ENCODE data around the gene TBRG1.
"Not testable (repeated sequence)": the region's sequence is repeated elsewhere in the genome, so short reads cannot be mapped to it uniquely, and the experiment has no call there.

Gene TBRG1, protein sequence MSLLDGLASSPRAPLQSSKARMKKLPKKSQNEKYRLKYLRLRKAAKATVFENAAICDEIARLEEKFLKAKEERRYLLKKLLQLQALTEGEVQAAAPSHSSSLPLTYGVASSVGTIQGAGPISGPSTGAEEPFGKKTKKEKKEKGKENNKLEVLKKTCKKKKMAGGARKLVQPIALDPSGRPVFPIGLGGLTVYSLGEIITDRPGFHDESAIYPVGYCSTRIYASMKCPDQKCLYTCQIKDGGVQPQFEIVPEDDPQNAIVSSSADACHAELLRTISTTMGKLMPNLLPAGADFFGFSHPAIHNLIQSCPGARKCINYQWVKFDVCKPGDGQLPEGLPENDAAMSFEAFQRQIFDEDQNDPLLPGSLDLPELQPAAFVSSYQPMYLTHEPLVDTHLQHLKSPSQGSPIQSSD

DNA sequence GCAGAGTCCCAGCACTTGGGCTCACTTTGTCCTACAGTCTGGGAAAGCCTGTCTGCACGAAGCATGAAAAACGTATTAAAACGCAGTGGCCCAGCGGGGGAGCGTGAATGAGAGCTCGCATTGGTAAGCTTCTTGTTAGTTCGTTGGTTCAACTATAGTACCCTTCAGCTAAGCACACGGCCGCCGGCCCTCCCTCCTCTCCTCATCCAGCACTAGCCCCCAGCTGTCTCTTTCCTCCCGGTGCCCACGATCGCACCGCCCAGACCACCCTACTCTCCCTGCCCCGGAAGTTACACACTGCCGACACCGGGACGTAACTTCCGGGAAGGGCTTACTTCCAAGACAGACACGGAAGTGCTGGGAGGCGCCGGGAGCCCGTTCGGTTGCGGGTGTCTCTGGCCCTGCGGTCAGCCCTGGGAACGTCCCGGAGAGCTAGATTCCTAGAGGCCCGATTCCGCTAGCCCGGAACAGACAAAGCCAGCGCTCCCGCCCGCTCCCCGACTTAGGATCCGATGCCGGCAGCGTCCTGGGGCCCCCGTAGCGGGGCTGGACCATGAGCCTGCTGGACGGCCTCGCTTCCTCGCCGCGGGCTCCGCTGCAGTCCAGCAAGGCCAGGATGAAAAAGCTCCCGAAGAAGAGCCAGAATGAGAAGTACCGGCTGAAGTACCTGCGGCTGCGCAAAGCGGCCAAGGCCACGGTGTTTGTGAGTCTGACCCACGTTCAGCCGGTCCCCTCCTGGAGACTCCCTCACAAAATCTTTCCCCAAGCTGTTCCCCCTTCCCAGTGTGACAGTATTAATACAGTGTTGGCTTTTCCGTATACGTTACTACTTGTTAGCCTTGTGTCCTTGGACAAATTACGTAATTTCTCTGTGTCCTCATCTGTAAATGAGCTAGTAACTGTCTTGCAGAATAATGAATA lies at the start of gene TBRG1:
Gene TBRG1 (plus strand): TSS at position 334 of the 921 bp plus-strand sequence. CDS start 220 bp downstream, at position 554.
- DNase-seq: peak; percentile 90 to 92

DNA sequence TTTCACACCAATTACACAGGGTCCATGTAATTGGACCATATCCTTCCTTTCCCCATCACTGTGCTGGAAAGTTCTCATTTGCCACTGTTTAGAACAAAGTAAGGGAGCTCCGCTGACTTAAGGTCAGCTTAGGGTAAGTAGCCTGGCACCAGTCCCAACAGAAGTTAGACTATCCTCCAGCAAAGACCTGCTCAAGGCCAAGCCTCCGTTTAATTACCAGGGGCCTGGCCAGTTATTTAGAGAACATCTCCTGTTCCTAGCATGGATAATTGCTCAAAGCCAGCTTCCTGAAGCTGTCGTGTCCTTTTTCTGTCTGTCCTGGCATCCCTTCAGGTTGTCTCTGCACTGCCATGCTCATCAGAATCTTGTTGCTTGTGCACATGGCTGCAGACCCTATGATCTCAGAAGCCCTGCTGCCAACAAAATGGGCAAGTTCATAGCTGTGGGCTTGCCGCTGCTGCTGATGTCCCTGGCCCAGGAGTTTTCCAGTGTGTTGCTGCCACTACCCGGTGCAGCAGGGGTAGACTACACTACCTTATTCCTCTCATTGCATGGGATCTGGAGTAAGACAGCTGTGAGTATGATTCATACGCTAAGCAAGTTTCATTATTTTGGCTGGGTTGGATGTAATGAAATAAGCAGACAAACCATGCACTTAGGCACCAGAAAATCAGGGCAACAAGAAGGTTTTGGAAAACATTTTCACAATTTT lies 44.8 kb upstream of the TBRG1 start:
- no peak for DNase-seq

DNA sequence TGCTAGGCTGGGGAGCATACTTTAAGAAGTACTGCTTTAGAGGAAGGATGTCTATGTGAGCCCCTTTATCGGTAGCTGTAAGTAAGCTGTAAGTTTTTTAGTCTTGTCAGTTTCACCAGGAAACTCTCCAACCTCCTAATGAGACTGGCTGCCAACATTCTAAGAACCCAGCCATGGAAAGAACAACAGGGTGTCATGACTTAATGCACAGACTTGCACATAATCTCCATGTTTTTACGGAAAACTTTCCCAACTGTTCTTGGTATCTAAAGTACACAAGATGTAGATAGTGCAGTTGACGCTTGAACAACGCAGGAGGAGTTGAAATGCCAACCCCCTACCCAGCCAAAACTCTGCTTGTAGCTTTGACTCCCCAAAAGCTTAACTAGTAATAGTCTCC lies 43.9 kb upstream of the TBRG1 start:
- no peak for DNase-seq

DNA sequence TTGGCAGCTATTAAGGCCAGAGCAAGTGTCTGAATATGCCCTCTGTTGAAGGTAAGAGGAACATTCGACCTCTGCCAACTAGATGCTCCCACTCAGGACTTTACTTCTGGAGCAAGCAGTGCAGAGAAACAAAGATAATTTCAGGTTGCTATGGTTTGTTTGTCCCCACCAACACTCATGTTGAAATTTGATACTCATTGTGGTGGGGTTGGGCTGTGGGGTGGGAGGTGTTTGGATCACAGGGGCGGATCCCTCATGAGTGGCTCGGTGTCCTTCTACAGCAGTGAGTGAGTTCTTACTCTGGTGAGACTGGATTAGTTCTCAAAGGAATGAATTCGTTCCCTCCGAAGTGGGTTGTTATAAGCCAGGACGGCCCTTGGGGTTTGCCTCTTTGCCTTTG lies 40.8 kb upstream of the TBRG1 start:
- DNase-seq: no peak

DNA sequence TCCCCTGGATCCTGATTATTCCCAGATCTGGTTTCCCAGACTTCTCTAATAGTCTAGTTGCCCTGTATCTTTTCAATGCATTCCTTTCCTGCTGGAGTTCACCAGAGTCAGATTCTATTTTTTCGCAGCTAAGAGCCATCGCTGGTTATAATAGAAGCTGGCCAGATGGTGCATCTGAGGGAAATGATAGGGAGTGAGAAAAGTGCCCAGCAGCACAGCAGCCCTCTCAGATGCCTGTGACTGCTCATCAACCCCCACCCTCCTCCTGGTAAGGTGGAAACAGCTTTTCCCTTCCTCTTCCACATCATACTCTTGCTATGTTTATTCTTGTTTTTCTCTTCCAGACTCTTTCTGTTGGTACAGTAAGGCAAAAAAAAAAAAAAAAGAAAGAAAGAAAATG lies 40.1 kb upstream of the TBRG1 start:
- no peak for DNase-seq

DNA sequence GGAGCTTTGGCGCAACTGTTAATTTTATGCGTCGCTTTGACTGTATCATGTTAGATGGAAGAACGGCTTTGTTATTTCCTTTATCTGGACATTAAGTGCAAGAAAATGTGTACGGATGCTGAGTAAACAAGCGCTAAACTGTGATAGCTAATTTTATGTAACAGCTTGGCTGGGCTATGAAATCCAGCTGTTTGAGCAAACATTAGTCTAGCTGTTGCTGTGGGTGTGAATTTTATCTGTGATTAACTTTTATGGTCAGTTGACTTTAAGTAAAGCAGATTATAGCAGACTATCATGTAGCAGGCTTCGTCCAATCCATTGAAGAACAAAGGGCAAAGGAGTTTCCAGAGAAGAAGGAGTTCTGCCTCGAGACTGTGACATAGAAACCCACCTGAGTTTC lies 38.9 kb upstream of the TBRG1 start:
- DNase-seq: no peak

DNA sequence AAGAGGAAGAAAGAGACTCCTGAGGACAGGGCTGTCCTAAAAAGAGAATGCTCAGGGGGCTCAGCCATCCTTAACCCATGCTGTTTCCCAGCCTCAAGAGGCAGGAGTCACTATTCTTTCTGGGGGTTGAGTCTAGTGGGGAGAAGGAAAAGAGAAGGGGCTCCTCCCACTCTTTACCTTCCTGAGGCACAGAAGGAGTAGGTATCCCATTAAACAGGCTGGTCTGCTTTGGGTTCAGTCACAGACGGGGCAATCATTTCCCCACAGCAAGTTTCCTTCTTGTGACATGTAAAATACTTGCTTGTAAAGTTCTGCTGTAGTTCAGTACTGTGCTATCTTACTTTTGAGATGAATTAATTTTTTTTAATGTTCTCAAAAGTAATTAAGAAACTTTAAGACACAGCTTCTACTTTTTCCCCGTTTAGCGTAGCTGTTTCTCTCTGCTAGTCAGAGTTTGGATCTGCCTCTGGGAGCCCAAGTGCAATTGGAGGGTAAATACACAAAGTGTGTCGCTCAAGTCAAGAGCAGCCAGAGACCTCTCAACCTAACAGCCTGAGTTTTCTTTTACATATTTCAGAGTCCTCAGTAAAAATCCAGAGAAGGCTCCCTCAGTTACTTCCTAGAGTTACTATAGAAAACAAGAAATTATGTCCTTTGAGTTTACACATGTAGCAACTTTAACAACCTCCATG lies 37.8 kb upstream of the TBRG1 start:
- DNase-seq: no peak

DNA sequence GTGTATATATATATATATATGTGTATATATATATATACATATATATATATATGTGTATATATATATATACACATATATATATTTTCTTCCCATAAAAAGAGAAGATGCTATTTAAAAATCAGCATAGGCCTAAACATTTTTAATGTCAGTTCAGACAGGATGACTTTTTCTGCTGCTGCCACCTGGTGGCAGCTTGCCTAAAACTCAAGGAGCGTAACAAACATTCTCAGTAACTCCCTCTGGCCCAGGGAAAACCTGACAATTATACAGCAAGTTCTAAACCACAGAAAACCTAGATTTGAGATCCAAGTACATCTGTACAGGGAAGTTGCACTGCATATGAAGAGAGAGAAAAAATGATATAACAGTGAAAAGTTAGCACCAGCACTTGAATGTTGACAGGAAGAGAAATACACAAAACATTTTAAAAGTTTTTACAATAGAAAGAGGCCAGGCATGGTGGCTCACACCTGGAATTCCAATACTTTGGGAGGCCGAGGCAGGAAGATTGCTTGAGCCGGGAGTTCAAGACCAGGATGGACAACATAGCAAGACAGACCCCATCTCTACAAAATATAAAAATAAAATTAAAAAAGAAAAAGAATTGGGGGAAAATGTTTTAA lies 36.3 kb upstream of the TBRG1 start:
- peak; percentile 71 to 77 for DNase-seq

DNA sequence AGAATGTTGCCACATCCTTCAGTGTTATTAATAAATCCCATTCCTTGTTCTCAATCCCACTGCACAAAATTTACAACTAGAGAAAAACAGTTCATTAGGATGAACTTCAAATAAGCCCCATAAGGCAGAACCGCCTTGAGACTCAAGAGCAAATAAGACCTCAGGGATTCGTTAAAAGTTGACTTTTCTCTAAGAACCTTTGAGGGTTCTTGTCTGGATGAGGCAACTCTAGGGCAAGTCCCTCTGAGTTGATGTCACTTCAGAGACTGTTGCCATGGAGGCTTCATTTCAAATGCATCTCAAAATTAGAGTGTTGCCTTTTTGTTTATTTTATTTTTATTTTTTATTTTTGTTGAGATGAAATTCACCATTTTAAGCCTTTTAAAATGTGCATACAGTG lies 31.2 kb upstream of the TBRG1 start:
- no peak for DNase-seq

DNA sequence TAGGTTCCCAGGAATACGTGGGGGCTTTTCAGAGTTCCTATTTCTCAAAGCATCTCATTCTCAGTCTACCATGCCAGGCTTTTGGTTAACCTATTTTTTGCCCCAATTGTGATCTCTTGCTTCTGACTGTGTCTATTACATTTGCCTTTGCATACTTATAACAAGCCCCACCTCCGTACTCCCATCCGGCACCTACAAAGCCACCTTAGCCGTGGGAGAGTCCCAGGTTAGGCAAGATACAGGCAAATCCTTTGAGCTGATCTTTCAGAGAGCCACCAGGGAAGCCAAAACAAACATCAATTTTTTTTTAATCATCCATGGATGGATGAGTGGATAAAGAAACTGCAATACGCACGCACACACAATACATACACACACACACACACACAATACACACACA lies 30.0 kb upstream of the TBRG1 start:
- no peak for DNase-seq

DNA sequence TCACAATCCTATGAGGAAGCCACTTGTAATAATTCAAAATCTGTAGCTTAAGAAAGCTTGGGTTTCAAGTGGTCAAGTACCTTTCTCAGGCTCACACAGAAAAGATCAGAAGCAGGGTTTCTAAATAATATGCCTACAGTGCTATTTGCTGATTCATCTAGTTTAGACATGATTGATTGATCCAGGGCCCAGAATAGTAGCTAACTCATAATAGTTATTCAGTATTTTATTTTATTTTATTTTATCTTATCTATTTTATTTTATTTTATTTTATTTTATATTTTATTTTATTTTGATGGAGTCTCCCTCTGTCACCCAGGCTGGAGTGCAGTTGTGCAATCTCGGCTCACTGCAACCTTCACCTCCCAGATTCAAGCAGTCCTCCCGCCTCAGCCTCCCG lies 27.4 kb upstream of the TBRG1 start:
- DNase-seq: no peak

DNA sequence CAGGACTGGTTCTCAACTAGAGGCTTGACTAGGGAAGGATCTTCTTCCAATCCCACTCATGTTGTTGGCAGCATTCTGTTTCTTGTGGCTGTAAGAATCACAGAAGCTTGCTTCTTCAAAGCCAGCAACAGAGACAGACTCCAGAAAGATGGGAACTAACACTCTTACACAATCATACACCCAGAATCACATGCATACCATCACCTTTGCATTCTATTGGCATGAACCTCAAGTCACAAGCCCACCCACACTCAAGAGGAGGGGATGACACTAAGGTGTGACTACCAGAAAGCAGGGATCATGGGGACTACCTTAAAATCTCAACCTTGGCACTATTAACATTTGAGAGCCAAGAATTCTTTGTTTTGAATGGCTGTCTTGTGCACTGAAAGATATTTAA lies 25.0 kb upstream of the TBRG1 start:
- DNase-seq: no peak

DNA sequence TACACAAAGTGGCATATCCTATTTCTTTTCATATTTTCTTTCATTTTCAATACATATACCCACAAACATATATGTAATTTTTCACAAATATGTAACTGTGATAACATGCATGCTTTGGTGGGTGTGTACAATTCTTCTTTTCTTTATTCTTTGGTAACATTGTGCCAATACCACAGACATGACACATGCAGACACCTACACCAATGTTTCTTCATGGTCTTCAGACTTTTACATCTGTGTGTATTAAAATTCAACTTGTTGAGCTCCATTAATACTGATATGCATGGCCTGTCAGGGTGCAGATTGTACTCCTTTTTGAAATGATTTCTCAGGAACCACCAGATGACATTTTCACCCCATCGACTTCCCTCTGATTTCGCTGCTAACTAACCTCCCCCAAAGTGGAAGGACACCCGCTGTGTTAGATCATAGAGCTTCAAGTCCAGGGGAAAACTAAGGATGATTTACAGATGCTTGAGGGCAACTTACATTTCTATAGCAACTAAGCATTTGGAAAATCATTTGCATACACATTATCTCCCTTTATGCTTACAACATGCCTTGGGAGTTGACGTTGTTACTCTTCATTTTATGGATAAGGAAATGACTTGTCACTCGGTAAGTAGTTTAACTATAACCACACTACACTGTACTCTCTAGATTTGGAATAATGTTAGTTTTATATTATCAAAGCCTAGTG lies 21.9 kb upstream of the TBRG1 start:
- DNase-seq: no peak

DNA sequence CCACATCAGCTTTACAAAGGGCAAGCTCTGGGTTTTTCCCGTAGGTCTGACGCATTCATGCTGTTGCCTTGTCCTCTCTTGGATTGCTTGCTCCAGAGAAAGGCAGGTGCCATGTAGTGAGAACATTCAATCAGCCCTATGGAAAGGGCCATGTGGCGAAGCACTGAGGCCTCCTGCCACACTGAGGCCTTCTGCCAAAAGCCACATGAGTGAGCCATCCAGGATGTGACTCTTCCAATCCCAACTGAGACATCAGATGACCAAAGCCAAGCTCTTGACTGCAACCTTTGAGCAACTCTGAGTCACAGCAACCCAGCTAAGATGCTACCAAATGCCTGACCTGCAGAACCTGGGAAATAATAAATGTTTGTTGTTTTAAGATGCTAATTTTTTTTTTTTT lies 20.5 kb upstream of the TBRG1 start:
- no peak for DNase-seq

DNA sequence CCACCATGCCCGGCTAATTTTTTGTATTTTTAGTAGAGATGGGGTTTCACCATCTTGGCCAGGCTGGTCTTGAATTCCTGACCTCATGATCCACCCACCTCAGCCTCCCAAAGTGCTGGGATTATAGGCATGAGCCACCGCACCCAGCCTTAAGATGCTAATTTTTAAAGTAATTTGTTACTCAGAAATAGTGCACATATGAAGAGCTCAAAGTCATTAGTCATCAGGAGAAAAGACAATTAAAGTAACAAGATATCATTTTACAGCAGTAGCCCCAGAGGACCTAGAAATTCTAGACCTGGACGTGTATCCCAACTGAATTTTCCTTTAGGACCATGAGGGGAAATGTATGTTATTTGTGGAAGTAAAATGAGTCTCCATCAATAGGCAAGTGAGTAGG lies 19.9 kb upstream of the TBRG1 start:
- not testable (repeated sequence) for DNase-seq

DNA sequence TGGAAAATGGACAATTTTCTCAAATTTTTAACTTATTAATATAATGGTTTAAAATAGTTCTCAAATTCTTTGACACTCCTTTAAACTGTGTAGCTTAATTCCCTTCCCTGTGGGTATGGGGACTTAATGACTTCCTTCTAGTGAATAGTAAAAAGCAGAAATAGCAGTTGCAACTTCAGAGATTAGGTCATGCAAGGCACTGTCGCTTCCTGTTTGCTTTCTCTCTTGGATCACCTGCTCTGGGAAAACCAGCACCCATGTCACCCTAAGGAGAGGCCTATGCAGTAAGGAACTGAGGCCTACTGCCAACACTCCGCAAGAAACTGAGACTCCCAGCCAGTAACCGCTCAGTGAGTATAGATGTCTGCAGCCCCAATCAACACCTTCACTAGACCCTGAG lies 16.9 kb upstream of the TBRG1 start:
- DNase-seq: peak; percentile 67 to 68

DNA sequence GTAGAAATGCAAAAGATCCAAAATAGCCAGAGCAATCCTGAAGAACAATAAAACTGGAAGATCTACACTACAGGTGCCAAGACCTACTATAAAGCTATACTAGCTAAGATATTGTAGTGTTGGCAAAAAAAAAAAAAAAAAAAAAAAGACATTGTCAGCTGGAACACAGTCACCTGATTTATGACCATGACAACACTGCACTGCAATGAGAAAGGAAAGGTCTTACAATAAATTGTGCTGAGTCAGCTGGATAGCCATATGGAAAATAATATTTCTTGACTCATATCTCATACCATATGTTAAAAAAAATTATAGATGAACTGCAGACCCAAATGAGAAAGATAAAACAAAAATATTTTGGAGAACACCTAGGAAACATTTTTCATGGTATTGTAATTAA lies 14.5 kb upstream of the TBRG1 start:
- DNase-seq: no peak

DNA sequence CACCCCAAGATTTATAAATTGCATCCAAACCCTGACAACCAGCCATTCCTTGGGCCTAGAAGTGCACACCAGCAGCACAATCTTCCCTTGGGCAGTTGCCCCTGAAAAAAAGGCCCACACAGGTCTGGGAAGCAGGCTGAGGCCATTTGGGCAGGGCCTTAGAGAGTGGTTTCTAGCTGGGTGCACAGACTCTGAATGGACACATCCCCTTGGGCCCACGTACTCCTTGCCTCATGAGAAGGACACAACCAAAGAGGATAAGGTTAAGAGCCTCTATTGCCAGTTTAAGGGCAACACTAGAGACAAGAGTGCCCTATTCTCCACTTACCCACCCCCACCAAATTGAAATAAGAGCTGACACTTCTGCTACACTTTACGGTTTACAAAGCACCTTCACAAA lies 12.4 kb upstream of the TBRG1 start:
- DNase-seq: no peak

DNA sequence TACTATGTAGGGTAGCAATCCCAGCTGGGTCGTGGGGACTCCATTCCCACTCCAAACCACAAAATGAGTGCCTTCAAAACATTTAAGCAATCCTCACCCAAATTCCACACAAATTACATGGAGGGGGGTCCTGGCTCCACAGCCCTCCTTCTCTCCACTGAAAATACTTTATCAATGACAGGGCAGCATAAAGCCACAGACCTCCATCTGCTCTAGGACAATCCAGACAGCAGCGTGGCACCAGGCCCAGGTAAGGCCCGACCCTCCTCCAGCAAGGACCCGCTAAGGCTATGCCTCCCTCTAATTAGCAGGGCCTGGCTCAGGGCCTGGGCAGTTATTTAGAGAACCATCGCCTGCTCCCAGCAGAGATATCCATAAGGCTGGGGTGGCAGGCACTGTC lies 11.6 kb upstream of the TBRG1 start, which contains the start of gene PANX3:
Gene PANX3 (plus strand): TSS at position 365 of the 400 bp plus-strand sequence. CDS start 129 bp downstream, outside the sequence.
- DNase-seq: no peak

DNA sequence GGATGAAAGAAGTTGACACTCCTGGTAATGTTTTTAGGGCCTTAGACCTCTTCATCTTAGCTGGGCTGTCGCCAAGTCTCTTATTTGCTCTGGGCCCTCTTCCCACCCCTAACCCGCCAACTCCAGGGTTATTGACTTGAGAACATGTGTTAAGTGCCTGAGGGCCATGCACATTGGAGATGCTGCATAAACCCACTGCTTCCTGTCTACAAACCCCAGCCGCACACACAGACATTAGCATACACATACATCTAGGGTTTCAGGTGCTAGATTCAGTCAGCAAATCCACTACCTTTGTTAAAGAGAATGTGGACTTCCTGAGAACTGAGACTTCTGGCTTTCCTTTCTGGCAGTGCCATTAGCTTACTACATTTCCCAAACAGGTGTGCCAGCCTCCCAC lies 10.6 kb upstream of the TBRG1 start:
- DNase-seq: no peak

DNA sequence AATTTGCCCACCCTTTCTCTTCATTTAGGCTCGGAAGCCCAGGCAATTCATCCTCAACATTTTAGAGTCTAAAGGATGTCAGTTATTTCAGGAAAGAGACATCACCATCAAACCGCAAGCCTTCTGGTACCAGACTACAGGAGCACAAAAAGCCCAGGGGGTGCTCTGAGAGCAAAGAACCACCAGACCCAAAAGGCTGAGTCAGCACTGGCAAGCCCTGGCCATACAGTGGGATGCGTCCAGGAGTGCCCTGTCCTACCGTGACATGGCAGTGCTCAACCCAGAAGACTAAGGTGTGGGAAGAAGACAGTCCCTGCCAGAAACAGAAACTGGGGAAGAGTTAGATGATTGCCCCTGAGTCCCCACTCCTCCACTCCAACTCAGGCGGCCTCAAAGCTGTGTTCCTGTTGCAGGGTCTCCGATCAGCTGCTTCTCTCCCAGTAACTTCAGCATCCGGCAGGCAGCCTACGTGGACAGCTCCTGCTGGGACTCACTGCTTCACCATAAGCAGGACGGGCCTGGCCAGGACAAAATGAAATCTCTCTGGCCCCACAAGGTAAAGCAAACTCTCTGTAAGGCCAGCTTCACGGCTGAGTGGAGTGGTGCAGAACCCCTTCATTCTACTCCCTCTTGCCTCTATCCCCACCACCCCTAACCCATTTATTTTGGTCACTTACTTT lies 10.0 kb upstream of the TBRG1 start:
- DNase-seq: no peak
